Adrenal gland (tissue), 12 donors: ENCODE results near the gene SAMD13. TPM values are rescaled to one million over a fixed set of nuclear protein-coding genes. Genes with fewer than 3 reads are reported as not detected.

Experiments
- DNase-seq, 7 donors: peaks; one replicate each; pipeline ENCODE4 v3.0.0-alpha.2; 2019 to 2020
- H3K27ac ChIP-seq, 5 donors: fragments of 200-600 bp; sonication (generic) in 4 of 5; 1 replicate in 3 of 5; 2 replicates in 2 of 5; pipeline versions ENCODE4 v1.5.1 to v1.8.0; 2016 to 2020; ENCODE audit warnings: mild to moderate bottlenecking in 1 of 5
- H3K27me3 ChIP-seq: fragments of 200-600 bp; 2 replicates; pipeline ENCODE4 v1.8.0; 2021
- H3K36me3 ChIP-seq, 2 donors: fragments of 200-600 bp; replicated peaks in 1 of 2; 1 replicate in 1 of 2; 2 replicates in 1 of 2; pipeline versions ENCODE4 v1.5.1 to v1.8.0; 2018 to 2022
- H3K4me1 ChIP-seq, 2 donors: fragments of 200-600 bp; replicated peaks in 1 of 2; 1 replicate in 1 of 2; 2 replicates in 1 of 2; pipeline versions ENCODE4 v1.5.1 to v1.8.0; 2018 to 2021
- H3K4me3 ChIP-seq, 4 donors: fragments of 200-600 bp; sonication (generic) in 3 of 4; one replicate each; pipeline ENCODE4 v1.5.1; 2016 to 2018
- H3K9me3 ChIP-seq, 3 donors: fragments of 200-600 bp; sonication (generic) in 1 of 3; replicated peaks in 1 of 3; 1 replicate in 2 of 3; 2 replicates in 1 of 3; pipeline versions ENCODE4 v1.5.1 to v1.8.0; 2016 to 2021
- POLR2A ChIP-seq, 2 donors: fragments of 450-650 bp; IDR thresholded peaks; one replicate each; pipeline ENCODE4 v1.6.1; 2017; ENCODE audit warnings: antibody characterized with exemption in 2 of 2, mild to moderate bottlenecking in 2 of 2, moderate library complexity in 1 of 2
- WGBS, 4 donors: extraction: QIAGEN DNeasy Blood & Tissue Kit in 2 of 4; methylation state at CpG; one replicate each; pipeline versions ENCODE4 v1.1.5 to v1.1.7; 2013 to 2017; 5-methylcytosine and 5-hydroxymethylcytosine counted together
- intact Hi-C, 2 donors: fragments of 100-400 bp; cut with DNase I; formaldehyde crosslinking; loops; one replicate each; pipeline versions ENCODE4 v1.14.1 to v1.15.0; 2022 to 2023
- polyA plus RNA-seq, 3 donors: library from polyadenylated mRNA; stranded (reverse); fragments of 200-250 nt in 2 of 3; fragments of 350-450 nt in 1 of 3; fragmentation: Illumina TruSeq in 1 of 3; extraction: RNeasy Lipid Tissue Mini Kit (QIAGEN cat#74804) in 1 of 3; gene quantifications; one replicate each; pipeline ENCODE4 v1.2.3, GENCODE V29; 2013 to 2014
- total RNA-seq, 9 donors: library from RNA; depleted of rRNA in 4 of 9; stranded (reverse); fragments of >200 nt in 4 of 9; fragments of 120-200 nt in 1 of 9; fragmentation: NEBNext Ultra II Directional in 1 of 9; extraction: Animal tissue kit (Norgen Biotek cat#: 25700) in 1 of 9; gene quantifications; one replicate each; pipeline versions ENCODE4 v1.1.0 to v1.2.4, GENCODE V29; 2013 to 2023
- TF ChIP-seq, protein P1 (sequence below), 6 experiments: fragments of 450-650 bp in 4 of 6; fragments of 200-600 bp in 2 of 6; sonication (generic) in 1 of 6; IDR thresholded peaks; 1 replicate in 5 of 6; 2 replicates in 1 of 6; pipeline versions ENCODE4 v1.5.1 to v1.8.0; 2016 to 2021; ENCODE audit warnings: antibody characterized with exemption in 6 of 6, mild to moderate bottlenecking in 2 of 6, moderate library complexity in 1 of 6
- donor health status: healthy with polysubstance abuse.
- donor health status: Bipolar disorder and iron deficiency.
- donor health status: DM: yes; HTN: yes; CAD: no.
- donor health status: DM: no; HTN: no; CAD: no.
- donor health status: DM: no; HTN: no; CAD: no.
- donor health status: DM: yes; HTN: yes; CAD: no.

SAMD13 gene
- total and polyA plus RNA-seq, 12 donors = 1.0 to 8.0 (median 3.4) TPM

DNA sequence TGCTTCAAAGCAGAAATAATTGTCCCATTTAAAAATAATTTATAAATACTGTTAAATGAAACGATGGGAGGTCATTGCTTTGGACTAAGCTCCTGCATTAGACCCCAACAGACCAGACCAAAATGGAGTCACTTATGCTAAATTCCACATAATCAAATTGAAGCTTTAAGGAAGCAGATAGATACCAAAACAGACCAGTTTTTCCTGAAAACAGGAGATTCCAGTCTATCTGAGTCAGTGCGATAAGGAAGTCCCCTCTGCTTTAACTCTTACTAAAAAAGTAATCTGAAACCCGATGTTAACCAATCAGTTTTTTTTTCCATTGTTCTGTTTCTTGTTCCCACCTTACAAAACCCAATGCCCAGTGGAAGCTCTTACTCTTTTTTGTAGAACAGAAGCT, 80.6 kb downstream of the SAMD13 start:
- H3K27me3 ChIP-seq = no peaks in the 10 kb centered on the region
- TF ChIP-seq POLR2A (IDR thresholded peaks at IDR 0.05) = no peak
- TF ChIP-seq, protein P1, sequence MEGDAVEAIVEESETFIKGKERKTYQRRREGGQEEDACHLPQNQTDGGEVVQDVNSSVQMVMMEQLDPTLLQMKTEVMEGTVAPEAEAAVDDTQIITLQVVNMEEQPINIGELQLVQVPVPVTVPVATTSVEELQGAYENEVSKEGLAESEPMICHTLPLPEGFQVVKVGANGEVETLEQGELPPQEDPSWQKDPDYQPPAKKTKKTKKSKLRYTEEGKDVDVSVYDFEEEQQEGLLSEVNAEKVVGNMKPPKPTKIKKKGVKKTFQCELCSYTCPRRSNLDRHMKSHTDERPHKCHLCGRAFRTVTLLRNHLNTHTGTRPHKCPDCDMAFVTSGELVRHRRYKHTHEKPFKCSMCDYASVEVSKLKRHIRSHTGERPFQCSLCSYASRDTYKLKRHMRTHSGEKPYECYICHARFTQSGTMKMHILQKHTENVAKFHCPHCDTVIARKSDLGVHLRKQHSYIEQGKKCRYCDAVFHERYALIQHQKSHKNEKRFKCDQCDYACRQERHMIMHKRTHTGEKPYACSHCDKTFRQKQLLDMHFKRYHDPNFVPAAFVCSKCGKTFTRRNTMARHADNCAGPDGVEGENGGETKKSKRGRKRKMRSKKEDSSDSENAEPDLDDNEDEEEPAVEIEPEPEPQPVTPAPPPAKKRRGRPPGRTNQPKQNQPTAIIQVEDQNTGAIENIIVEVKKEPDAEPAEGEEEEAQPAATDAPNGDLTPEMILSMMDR (IDR thresholded peaks at IDR 0.05) = no peak
- H3K4me1 ChIP-seq = peaks cover 13 to 24% of the 10 kb centered on the region in 2 donors
- H3K9me3 ChIP-seq = no peaks in the 10 kb centered on the region
- no peaks in the 10 kb centered on the region for H3K36me3 ChIP-seq
- intact Hi-C loops = no loop called here
- 81 to 90% (median 84%) methylated on average over 3 of the region's 3 CpGs for WGBS, 4 donors
- no peak overlapping the region for H3K4me3 ChIP-seq
- DNase-seq = no peak
- H3K27ac ChIP-seq = no peak overlapping the region

DNA sequence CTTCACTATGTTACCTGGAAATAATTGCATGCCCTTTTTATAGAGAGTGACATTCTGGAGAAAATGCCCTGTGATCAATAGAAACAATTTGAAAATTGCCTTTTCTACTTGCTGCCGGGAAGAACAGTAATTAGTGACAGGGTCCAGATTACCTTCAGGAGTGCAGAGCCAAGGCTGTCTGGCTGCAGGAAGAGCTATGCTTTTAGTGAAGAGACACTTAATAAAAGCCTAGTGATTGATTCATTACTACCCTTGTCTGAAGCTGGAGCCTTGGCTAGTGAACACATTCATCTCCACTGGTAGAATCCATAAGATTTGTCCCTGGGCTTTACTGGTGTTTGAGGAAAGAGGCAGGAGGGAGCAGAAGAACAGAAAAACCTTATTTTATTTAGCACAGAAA, 83.8 kb downstream of the SAMD13 start:
- intact Hi-C loops = no loop called here
- Histone ChIP-seq H3K4me1 (no peaks in the 10 kb centered on the region), H3K36me3 (no peaks in the 10 kb centered on the region), H3K27ac (no peak overlapping the region), H3K9me3 (no peaks in the 10 kb centered on the region), H3K27me3 (no peaks in the 10 kb centered on the region), H3K4me3 (no peak overlapping the region)
- DNase-seq = no peak
- no peak for TF ChIP-seq POLR2A (IDR thresholded peaks at IDR 0.05)
- TF ChIP-seq, protein P1 (IDR thresholded peaks at IDR 0.05) = no peak
- WGBS, 4 donors = 48 to 58% (median 50%) methylated on average over 1 of the region's 1 CpG

DNA sequence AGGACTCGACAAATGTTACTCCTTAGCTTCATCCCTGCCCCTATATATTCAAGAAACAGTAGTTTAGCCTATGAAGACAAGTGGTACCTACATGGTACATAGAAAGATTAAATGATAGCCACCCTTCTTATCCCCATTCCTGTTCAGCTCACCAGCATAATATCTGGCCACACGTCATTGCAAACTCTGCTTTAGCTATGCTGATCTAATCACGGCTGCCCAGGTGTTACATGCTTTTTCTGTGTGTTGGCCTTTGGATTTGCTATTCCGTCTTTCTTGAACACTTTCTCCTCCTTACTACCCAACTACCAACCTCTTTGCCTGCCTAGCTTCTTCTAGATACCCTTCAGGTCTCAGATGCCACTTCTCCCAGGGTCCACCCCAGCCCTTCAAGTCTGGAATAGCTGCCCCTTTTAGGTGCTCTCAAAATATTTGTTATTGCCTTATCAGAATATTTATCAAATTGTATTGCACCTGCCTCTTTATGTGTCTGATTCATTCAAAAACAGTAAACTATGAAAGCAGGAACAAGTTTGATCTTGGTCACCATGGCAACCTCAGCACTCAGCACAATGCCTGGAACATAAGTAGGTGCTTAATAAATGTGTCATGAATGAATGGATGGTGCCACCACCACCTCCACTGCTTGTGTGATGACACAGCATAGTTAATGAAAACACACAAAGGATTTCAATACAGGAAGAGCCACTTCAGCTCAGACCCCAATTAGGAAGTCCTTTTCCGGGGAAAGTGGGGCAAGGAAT, 85.4 kb downstream of the SAMD13 start:
- Histone ChIP-seq H3K36me3 (no peaks in the 10 kb centered on the region), H3K27ac (no peak overlapping the region), H3K27me3 (no peaks in the 10 kb centered on the region), H3K9me3 (no peaks in the 10 kb centered on the region), H3K4me3 (no peak overlapping the region), H3K4me1 (no peaks in the 10 kb centered on the region)
- TF ChIP-seq, protein P1 (IDR thresholded peaks at IDR 0.05) = no peak
- no peak for TF ChIP-seq POLR2A (IDR thresholded peaks at IDR 0.05)
- no peak for DNase-seq
- intact Hi-C loops = no loop called here
- WGBS, 4 donors = 84 to 89% (median 89%) methylated on average over 5 of the region's 5 CpGs

DNA sequence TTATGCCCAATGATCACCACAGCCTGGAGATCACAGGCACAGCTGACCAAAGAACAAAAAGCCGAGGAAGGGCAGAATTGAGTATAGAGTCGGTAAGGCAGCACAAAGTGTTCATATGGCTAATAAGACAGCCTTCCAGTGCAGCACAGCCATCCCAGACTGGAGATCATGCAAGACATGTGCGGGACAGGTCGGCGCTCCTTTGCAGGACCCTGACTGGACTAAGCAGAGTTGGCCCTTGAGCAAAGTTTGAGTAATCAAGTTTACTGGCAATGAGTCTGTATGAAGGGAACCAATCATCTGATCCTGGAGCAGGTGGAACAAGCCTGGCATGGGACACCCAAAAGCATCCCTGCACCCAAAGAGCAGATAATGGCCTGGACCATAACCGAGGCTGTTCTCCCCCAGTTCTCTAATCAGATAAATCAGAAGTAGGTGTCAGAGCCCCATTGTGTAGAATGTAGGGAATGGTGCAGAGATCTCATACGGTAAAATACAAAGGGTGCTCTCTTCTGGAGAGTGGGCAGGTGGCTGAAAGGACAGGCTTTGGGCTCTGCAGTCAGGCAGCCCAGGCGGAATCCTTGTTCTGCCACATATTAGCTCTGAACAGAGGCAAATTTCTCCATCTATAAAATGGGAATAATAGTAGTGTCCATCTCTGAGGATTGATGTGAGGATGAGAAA, 86.1 kb downstream of the SAMD13 start:
- no peak for DNase-seq
- intact Hi-C loops = no loop called here
- 76 to 90% (median 81%) methylated on average over 8 of the region's 8 CpGs for WGBS, 4 donors

More for the DNA sequence above, 86.1 kb downstream of the SAMD13 start:
- Histone ChIP-seq H3K4me3 (no peak overlapping the region), H3K36me3 (no peaks in the 10 kb centered on the region), H3K27ac (no peak overlapping the region), H3K27me3 (no peaks in the 10 kb centered on the region), H3K9me3 (no peaks in the 10 kb centered on the region), H3K4me1 (no peaks in the 10 kb centered on the region)
- TF ChIP-seq, protein P1 (IDR thresholded peaks at IDR 0.05) = peak in 1 of 6 experiments; percentile 8
- no peak for TF ChIP-seq POLR2A (IDR thresholded peaks at IDR 0.05)
